GM19351 (cell line): ENCODE results near the gene CPSF3.

Experiments
- ATAC-seq: cut with Tn5 transposase; IDR thresholded peaks from one replicate; pipeline ENCODE4 v1.9.1; 2021; ENCODE audit warnings: mild to moderate bottlenecking, moderate library complexity; ENCODE audit not compliant: unreplicated experiment

CPSF3 gene

GRCh38 chr2:9462886-9463697, 39.6 kb downstream of the CPSF3 start:
- ATAC-seq = peak; percentile 26

GRCh38 chr2:9463698-9464034, 40.2 kb downstream of the CPSF3 start:
- peak; percentile 96 for ATAC-seq

GRCh38 chr2:9465170-9465569, 41.7 kb downstream of the CPSF3 start:
- no peak for ATAC-seq

GRCh38 chr2:9466147-9466683, 42.8 kb downstream of the CPSF3 start:
- ATAC-seq = no peak

- no peak for ATAC-seq
These were observed 44.2 kb downstream of the CPSF3 start for GRCh38 chr2:9467687-9468086.

GRCh38 chr2:9471206-9471605, 47.8 kb downstream of the CPSF3 start:
- ATAC-seq = no peak

GRCh38 chr2:9472511-9472910, 49.1 kb downstream of the CPSF3 start:
- no peak for ATAC-seq

GRCh38 chr2:9473308-9473984, 50.0 kb downstream of the CPSF3 start:
- ATAC-seq = no peak

- peak; percentile 25 for ATAC-seq
These were observed 50.5 kb downstream of the CPSF3 start for GRCh38 chr2:9473985-9474360.

GRCh38 chr2:9474361-9475057, 51.1 kb downstream of the CPSF3 start, which contains the start of gene IAH1:
Gene IAH1 (plus strand): TSS chr2:9474551. CDS start chr2:9474567, 16 bp downstream.
- ATAC-seq = peak; percentile 76

GRCh38 chr2:9477914-9478313, 54.5 kb downstream of the CPSF3 start:
- no peak for ATAC-seq

- ATAC-seq = no peak
These were observed 55.1 kb downstream of the CPSF3 start for GRCh38 chr2:9478526-9478925.

GRCh38 chr2:9480157-9480556, 56.7 kb downstream of the CPSF3 start:
- no peak for ATAC-seq

- ATAC-seq = no peak
These were observed 59.7 kb downstream of the CPSF3 start for GRCh38 chr2:9483107-9483506.

- ATAC-seq = no peak
These were observed 61.1 kb downstream of the CPSF3 start for GRCh38 chr2:9484533-9484932.

GRCh38 chr2:9488583-9489547, 65.4 kb downstream of the CPSF3 start:
- no peak for ATAC-seq

GRCh38 chr2:9490789-9491188, 67.3 kb downstream of the CPSF3 start:
- no peak for ATAC-seq

GRCh38 chr2:9492927-9493326, 69.5 kb downstream of the CPSF3 start:
- ATAC-seq = no peak

- ATAC-seq = no peak
These were observed 70.0 kb downstream of the CPSF3 start for GRCh38 chr2:9493478-9493877.

GRCh38 chr2:9494081-9494480, 70.6 kb downstream of the CPSF3 start:
- no peak for ATAC-seq
